Osteoblast (primary cell): ENCODE results near the gene CFI. TPM values are rescaled to one million over a fixed set of nuclear protein-coding genes. Genes with fewer than 3 reads are reported as not detected.

Experiments
- DNase-seq: peaks from one replicate; pipeline ENCODE4 v3.0.0; 2011; ENCODE audit warnings: low spot score, mixed read lengths; ENCODE audit not compliant: insufficient read length; ENCODE audit errors: missing footprints
- H2AFZ ChIP-seq: 2 replicates; pipeline ENCODE4 v1.6.0; 2011; ENCODE audit warnings: mild to moderate bottlenecking, low read length
- H3K27ac ChIP-seq: 2 replicates; pipeline ENCODE4 v1.5.1; 2011; ENCODE audit warnings: mild to moderate bottlenecking, low read depth, low read length, moderate library complexity
- H3K27me3 ChIP-seq: 2 replicates; pipeline ENCODE4 v1.6.0; 2012; ENCODE audit warnings: mild to moderate bottlenecking, control low read depth, inconsistent platforms, low read length, moderate library complexity; ENCODE audit not compliant: insufficient read depth
- H3K36me3 ChIP-seq: 2 replicates; pipeline ENCODE4 v1.5.1; 2011; ENCODE audit warnings: mild to moderate bottlenecking, low read length, control low read depth, moderate library complexity; ENCODE audit not compliant: insufficient read depth
- H3K4me1 ChIP-seq: 2 replicates; pipeline ENCODE4 v1.5.1; 2011; ENCODE audit warnings: mild to moderate bottlenecking, low read length, control low read depth, moderate library complexity; ENCODE audit not compliant: insufficient read depth
- H3K4me2 ChIP-seq: 2 replicates; pipeline ENCODE4 v1.6.0; 2011; ENCODE audit warnings: mild to moderate bottlenecking, low read length; ENCODE audit not compliant: insufficient read depth
- H3K4me3 ChIP-seq: fragments of 200-600 bp; sonication (generic); 3 replicates; pipeline ENCODE4 v1.5.1; 2012; ENCODE audit warnings: mild to moderate bottlenecking, low read length, inconsistent platforms; ENCODE audit not compliant: insufficient read depth
- H3K79me2 ChIP-seq: 2 replicates; pipeline ENCODE4 v1.6.0; 2012; ENCODE audit warnings: mild to moderate bottlenecking, low read length, control low read depth, inconsistent platforms; ENCODE audit not compliant: insufficient read depth
- H3K9me3 ChIP-seq: 2 replicates; pipeline ENCODE4 v1.5.1; 2011; ENCODE audit warnings: low read depth, low read length, control low read depth
- H4K20me1 ChIP-seq: 2 replicates; pipeline ENCODE4 v1.6.0; 2012; ENCODE audit warnings: mild to moderate bottlenecking, low read length, control low read depth; ENCODE audit not compliant: insufficient read depth
- total RNA-seq: library from RNA; depleted of rRNA; stranded (reverse); fragments of >200 nt; gene quantifications from 2 replicates; pipeline ENCODE4 v1.2.3, GENCODE V29; 2012
- TF ChIP-seq, protein P1 (sequence below): IDR thresholded peaks from 2 replicates; pipeline ENCODE4 v1.5.1; 2011; ENCODE audit warnings: mild to moderate bottlenecking, low read depth, low read length, moderate library complexity; ENCODE audit errors: extremely low read depth

Gene CFI
- total RNA-seq, 1 donor = 27.9 TPM

DNA sequence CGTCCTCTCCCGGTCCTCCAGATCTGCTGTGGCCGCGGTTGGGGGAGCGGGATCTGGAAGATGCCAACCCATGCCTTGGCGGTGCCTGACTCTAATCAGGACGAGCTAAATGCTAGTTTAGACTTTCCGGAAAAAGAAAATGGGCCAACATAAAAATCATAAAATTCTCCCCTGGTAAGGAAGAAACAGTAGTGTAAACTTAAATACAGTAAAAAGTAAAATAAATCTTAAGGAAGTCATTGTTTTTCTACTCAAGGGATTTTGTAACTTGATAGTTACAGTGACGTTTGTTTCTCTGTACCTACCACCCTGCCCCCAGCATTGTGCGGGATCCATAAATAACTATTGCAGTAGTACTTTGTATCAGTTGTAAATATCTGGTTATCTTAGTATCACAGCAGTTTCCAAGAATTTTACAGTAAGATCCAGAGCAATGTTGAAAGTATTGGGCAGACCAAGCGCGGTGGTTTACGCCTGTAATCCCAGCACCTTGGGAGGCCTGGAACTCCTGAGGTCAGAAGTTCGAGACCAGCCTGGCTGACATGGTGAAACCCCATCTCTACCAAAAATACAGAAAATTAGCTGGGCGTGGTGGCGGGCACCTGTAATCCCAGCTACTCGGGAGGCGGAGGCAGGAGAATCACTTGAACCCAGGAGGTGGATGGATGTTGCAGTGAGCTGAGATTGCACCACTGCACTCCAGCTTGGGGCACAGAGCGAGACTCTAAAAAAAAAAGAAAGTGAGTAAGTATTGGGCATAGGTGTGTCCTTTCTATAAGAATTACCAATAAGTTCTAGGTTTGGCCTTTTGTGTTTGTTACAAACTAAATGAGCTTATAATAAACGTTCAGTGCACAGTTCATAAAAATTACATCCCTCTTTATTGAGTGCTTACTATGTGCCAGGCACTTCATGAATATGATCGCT is 70.9 kb downstream of the CFI start:
- Histone ChIP-seq H3K9me3 (no peaks in the 10 kb centered on the region), H2AFZ (peak overlapping the region; percentile 91), H3K27me3 (no peaks in the 10 kb centered on the region), H3K4me1 (peaks cover 16% of the 10 kb centered on the region), H3K36me3 (no peaks in the 10 kb centered on the region), H4K20me1 (peaks cover 9% of the 10 kb centered on the region), H3K4me3 (peak overlapping the region; percentile 78), H3K4me2 (peak overlapping the region; percentile 92), H3K79me2 (peaks cover 10% of the 10 kb centered on the region), H3K27ac (peak overlapping the region; percentile 62)
- DNase-seq = no peak
- TF ChIP-seq, protein P1, sequence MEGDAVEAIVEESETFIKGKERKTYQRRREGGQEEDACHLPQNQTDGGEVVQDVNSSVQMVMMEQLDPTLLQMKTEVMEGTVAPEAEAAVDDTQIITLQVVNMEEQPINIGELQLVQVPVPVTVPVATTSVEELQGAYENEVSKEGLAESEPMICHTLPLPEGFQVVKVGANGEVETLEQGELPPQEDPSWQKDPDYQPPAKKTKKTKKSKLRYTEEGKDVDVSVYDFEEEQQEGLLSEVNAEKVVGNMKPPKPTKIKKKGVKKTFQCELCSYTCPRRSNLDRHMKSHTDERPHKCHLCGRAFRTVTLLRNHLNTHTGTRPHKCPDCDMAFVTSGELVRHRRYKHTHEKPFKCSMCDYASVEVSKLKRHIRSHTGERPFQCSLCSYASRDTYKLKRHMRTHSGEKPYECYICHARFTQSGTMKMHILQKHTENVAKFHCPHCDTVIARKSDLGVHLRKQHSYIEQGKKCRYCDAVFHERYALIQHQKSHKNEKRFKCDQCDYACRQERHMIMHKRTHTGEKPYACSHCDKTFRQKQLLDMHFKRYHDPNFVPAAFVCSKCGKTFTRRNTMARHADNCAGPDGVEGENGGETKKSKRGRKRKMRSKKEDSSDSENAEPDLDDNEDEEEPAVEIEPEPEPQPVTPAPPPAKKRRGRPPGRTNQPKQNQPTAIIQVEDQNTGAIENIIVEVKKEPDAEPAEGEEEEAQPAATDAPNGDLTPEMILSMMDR = no peak

DNA sequence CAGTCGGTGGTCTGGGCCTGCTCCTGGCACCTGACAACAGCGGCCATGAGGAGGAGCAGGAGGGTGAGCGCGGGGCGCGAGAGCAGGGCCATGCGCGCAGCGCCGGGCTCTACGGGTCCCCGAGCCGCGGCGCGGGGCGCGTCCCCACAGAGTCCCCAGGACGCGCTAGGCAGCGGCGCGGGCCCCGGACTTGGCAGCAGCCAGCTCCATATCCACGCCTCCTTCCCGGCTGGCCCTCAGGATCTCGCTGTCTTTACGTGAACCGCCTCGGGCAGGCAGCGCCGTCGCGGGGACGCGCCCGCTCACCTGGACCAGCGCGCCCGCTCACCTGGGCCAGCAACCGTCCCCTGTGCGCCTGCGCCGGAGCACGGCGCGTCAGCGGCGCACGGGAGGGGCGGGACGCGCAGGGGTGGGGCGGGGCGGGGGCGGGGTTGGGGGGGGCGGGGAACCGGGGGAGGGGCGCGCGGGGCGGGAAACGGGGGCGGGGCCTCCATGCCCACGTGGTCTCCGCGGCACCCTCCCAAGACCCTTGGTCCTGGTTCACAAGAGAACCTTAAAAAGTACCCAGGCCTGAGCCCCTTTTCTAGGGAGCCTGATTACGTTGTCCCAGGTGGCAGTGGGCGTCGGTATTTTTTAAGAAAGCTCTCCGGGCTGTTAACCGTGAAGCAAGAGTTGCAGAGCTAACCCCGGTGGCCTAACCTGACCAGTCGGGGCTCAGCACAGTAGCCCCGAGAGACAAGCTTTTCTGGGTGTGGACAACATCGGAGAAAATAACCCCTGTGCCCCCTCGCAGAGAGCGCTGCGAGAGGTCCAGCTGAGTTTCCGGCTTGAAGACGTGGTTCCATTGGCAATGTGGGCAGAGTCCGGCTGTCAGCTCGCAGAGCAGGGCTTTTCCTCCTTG is 71.8 kb downstream of the CFI start, which contains the start of gene PLA2G12A:
Gene PLA2G12A, minus strand, starts transcription at position 353 of the 901 bp plus-strand sequence. Its CDS starts 261 bp downstream, at position 92.
- Histone ChIP-seq H2AFZ (peak within 1 kb of the TSS; percentile 95), H3K4me2 (peak within 1 kb of the TSS; percentile 98), H3K79me2 (peaks cover 10% of the 10 kb centered on the region), H3K36me3 (no peaks in the 10 kb centered on the region), H3K4me3 (peak within 1 kb of the TSS; percentile 78), H3K27me3 (no peaks in the 10 kb centered on the region), H4K20me1 (peaks cover 9% of the 10 kb centered on the region), H3K4me1 (peaks cover 16% of the 10 kb centered on the region), H3K27ac (peak within 1 kb of the TSS; percentile 67), H3K9me3 (no peaks in the 10 kb centered on the region)
- peak; percentile 98 for DNase-seq
- TF ChIP-seq, protein P1 = no peak

DNA sequence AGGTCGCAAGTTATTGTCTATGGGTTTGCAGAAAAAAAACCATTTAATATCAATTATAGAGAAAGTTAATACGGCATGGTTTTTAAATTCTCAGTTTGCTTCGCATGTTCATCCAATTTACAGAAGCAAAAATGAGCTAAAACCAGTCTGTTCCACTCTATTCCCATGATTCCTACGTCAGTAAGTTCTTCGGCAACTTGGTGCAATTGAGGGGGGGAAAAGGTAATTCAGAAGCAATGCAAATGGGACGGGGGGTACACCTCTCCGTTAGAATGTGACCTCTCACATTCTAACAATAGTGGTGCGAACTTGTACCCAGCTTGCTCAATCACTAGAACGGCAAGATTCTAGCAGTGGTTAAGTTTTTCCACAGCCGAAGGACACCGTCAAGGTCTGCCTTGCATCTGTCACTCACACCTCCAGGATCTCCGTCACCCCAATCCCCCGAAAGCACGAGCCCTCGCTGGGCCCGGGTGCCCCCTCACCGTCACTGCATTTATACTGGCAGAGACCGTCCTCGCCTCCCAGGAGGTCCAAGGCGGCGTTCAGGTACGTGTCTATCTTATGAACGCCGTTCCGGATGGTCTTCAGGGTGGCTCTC is 72.6 kb downstream of the CFI start:
- Histone ChIP-seq H3K36me3 (no peaks in the 10 kb centered on the region), H3K4me2 (peak overlapping the region; percentile 98), H3K9me3 (no peaks in the 10 kb centered on the region), H3K27me3 (no peaks in the 10 kb centered on the region), H3K27ac (peak overlapping the region; percentile 67), H2AFZ (peak overlapping the region; percentile 95), H3K79me2 (peaks cover 15% of the 10 kb centered on the region), H3K4me1 (peaks cover 16% of the 10 kb centered on the region), H3K4me3 (peak overlapping the region; percentile 78), H4K20me1 (peaks cover 9% of the 10 kb centered on the region)
- TF ChIP-seq, protein P1 = no peak
- DNase-seq = peak; percentile 76
